Stimulated activated CD8-positive, alpha-beta memory T cell treated with anti-CD3 and anti-CD28 coated beads, Interleukin-12 subunit alpha, Interleukin-12 subunit beta, amount 100 ng/mL, for 1 hour (primary cell): ENCODE data around the gene ACOXL.

Experiments
- DNase-seq: peaks from one replicate; pipeline ENCODE4 v3.0.0-alpha.2; 2020; ENCODE audit warnings: low read depth

The ACOXL gene

GRCh38 chr2:111167863-111168162 lies 435.4 kb downstream of the ACOXL start:
- no peak for DNase-seq
